GM20000 (cell line): Measurements from ENCODE around the gene NMT1.
"Not testable (repeated sequence)": the region's sequence is repeated elsewhere in the genome, so short reads cannot be mapped to it uniquely, and the experiment has no call there.

Experiments used
- DNase-seq: peaks from one replicate; pipeline ENCODE4 v3.0.0; 2012; ENCODE audit warnings: low spot score
- TF ChIP-seq, protein P1 (sequence below): IDR thresholded peaks from 2 replicates; pipeline ENCODE4 v1.5.1; 2012; ENCODE audit warnings: mild to moderate bottlenecking, control low read depth; ENCODE audit errors: extremely low read depth, missing control alignments

The NMT1 gene

DNA sequence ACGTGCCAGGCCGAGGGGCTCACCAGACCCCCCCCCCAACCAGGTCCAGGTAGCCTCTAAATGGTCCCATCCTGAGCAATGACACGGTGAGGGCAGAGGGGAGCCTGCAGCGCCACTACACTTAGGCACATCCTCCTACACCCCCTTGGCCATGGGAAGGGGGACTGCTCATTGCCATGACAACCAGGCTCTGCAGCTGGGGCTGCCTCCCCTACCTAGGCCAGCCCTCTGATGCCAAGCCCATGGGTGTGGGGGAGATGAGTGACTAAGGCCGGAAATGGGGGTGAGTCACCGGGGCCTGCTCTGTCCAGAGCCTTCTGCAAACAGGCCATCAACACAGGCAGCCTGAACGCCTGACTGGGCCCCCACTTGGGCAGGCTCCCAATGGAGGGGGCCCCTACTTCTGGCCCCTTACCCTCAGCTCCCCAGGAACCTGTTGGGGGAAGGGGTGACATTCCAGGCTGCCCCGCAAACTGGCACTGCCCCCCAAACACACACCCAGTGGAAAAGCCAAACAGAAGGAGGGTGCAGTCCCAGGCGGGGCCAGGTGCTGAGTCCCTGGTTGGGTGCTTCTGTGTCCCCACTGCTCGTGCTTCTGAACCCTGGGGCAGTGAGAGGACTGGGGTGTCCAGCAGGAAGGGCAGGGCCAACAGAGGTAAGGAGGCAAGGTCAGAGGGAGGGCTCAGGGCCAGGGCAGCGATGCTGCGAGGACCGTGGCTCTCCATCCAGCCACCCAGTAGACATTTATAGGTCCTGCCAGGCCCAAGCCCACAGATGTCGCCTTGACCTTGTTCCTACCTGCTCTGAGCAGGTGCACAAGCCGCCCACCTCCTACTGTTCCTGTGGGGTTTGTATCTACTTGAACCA is 63.0 kb downstream of the NMT1 start:
- DNase-seq: no peak
- TF ChIP-seq, protein P1, sequence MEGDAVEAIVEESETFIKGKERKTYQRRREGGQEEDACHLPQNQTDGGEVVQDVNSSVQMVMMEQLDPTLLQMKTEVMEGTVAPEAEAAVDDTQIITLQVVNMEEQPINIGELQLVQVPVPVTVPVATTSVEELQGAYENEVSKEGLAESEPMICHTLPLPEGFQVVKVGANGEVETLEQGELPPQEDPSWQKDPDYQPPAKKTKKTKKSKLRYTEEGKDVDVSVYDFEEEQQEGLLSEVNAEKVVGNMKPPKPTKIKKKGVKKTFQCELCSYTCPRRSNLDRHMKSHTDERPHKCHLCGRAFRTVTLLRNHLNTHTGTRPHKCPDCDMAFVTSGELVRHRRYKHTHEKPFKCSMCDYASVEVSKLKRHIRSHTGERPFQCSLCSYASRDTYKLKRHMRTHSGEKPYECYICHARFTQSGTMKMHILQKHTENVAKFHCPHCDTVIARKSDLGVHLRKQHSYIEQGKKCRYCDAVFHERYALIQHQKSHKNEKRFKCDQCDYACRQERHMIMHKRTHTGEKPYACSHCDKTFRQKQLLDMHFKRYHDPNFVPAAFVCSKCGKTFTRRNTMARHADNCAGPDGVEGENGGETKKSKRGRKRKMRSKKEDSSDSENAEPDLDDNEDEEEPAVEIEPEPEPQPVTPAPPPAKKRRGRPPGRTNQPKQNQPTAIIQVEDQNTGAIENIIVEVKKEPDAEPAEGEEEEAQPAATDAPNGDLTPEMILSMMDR: no peak

DNA sequence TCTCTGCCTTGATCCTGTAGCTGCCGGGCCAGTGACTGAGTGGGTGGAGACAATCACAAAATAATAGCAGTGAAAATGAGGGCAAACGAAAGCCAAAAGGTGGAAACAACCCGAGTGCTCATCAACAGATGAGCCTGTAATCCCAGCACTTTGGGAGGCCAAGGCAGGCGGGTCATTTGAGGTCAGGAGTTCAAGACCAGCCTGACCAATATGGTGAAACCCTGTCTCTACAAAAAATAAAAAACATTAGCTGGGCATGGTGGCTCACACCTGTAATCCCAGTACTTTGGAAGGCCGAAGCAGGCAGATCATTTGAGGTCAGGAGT is 63.6 kb downstream of the NMT1 start:
- not testable (repeated sequence) for DNase-seq

DNA sequence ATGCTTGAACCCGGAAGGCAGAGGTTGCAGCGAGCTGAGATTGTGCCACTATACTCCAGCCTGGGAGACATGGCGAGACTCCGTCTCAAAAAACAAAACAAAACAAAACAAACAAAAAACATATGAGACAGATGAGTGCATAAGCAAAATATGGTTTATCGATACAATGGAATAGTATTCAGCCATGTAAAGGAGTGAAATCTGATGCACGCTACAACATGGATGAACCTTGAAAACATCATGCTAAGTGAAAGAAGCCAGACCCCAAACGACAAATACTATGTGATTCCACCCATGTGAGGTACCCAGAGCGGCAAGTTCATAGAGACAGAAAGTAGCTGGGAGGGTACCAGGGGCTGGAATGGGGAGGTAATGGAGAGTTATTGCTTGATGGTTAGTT is 64.4 kb downstream of the NMT1 start:
- TF ChIP-seq, protein P1: no peak
- no peak for DNase-seq

GRCh38 chr17:45127207-45127547 is 66.1 kb downstream of the NMT1 start:
- TF ChIP-seq, protein P1: no peak
- no peak for DNase-seq

GRCh38 chr17:45127548-45128300 is 66.6 kb downstream of the NMT1 start:
- no peak for DNase-seq
- TF ChIP-seq, protein P1: no peak

DNA sequence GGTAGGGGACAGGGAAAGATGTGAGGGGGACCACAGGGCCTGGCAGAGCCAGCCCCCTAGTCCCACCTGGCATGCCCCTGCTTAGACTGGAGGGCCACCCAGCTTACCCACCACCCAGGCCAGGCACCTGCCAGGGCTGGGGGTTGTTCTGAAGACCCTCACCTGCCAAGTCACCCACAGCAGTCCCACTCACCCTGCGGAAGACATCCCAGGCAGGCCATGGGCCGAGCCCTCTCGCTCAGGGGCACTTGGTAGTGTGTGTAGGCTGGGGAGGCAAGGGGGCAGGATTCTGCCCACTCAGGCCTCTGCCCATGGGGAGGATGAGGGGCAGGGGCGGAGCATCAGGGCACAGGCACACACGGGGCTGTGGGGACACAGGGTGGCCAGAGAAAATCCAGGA is 67.2 kb downstream of the NMT1 start:
- no peak for DNase-seq
- TF ChIP-seq, protein P1: no peak

- TF ChIP-seq, protein P1: no peak
Measured at GRCh38 chr17:45128989-45129388, 67.9 kb downstream of the NMT1 start.

More at GRCh38 chr17:45128989-45129388, 67.9 kb downstream of the NMT1 start:
- no peak for DNase-seq
